Effector CD4-positive, alpha-beta T cell (primary cell): ENCODE results near the gene OR5V1. TPM values are rescaled to one million over a fixed set of nuclear protein-coding genes. Genes with fewer than 3 reads are reported as not detected.
"Not testable (repeated sequence)": the region's sequence is repeated elsewhere in the genome, so short reads cannot be mapped to it uniquely, and the experiment has no call there.

Source experiments
- DNase-seq: peaks from one replicate; pipeline ENCODE4 v3.0.0-alpha.2; 2020
- total RNA-seq: gene quantifications from one replicate; lab custom pipeline; 2026; lab: John Stamatoyannopoulos, UW

OR5V1 gene
- not detected for total RNA-seq

DNA sequence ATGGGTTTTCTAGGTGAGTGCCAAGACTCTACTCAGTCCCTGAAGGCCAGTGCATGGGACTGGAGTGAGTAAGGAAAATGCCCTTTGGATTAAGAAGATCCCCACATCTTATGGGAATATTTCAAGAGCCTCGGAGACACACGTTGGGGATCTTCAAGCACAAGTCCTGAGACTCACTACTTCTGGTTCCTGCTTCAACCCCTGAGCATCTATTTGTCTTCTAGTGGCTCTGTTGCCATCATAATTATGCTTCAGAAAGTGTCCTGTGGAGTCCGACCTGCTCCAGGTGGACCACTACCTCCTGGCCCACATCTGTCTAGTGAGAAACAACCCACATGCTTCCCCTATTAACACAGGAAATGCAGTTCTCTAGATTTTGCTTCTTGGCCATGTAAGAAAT lies at the start of gene OR5V1:
Gene OR5V1 (minus strand): TSS at position 101 of the 400 bp plus-strand sequence. CDS start 12,670 bp downstream, outside the sequence.
- DNase-seq, result no peak

DNA sequence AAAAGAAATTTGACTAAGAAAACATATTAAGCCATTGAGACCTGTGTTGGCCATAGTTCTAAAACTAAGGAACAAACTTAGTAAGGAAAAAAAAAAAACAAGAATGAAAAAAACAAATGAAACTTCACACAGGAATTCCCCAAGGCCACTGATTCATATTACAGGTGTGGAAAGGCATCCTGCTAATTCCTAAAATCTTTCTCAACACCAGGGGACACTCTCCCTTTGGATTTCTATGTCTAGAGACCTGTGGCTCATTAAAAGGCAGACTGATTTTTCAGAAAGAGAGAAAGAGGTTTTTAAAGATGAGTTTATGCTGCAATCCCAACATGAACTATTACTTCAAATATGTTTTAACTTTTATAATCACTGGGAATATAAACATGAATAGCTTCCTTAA lies 45.9 kb upstream of the OR5V1 start, which contains the start of gene OR12D1:
Gene OR12D1 (plus strand): TSS at position 341 of the 400 bp plus-strand sequence.
- no peak for DNase-seq

DNA sequence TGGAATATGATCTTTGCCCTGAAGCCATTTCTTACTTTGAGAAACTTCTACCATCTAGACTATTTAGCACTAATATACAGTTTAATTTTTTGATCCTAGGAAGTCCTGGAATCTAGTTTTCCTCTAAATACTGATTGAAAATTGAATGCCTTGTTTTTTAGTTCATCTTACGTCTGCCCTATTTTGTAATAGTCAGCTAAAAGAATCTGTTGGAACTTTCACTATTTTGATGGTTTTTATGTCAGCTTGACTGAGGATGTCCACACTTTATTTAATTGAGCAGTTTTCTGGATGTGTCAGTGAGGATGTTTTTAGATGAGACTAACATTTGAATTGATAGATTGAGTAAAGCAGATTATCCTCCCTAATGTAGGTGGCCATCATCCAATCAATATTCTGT lies 35.1 kb upstream of the OR5V1 start:
- no peak for DNase-seq

DNA sequence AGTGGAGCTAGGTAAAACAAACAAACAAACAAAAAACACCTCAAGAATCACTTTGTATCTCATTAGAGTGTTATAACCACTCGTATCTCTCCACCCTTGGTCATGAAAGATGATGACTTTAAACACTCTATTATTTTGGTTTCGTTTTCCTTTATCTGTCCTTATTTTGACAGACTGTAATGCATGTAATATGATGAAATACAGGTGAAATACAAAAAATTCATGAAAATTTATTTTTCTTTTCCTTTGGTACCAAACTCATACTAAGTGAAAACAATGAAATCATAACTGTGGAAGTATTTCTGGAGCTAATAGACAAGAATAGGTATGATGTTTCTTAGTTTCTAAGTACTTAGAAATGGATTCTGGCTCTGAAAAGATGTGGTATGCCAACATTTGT lies 30.9 kb upstream of the OR5V1 start:
- DNase-seq, result no peak

DNA sequence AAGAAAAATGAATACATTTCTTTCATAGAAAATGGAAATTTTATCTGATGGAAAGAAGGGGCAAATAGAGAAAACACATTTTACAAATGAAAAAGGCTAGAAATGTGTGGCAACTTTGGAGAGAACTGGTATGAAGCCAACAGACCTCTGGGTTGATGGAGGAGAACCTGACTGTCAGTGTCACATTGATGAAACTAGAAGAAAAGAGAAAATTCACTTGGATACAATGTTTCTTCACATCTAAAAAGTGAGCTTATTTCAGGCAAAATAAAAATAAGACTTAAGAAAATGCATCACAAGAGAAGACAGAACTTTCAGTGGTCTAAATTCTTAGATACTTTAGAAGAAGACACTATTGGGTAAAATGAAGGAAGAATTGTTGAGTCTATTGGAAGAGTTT lies 26.7 kb upstream of the OR5V1 start, which contains the start of gene OR12D2:
Gene OR12D2 (plus strand): TSS at position 301 of the 400 bp plus-strand sequence. CDS start 1,069 bp downstream, outside the sequence.
- DNase-seq, result no peak

DNA sequence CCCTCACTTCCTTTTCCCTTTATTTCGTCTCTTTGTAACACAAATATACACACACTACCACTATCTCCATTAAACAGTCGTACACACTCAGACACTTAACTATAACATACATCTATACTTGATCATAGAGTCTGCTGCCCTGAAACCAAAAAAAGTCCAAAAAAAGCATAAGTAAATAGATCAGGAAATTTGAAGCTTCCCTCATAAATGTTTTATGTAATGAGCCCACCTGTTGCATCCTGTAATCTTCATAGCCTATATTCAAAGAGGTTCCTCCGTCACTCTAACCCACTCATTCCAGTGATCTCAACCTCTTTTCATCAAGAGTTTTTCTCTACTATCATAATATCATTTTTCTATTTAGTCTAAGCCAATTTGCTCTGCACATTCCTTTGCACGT lies 19.9 kb upstream of the OR5V1 start:
- DNase-seq, result no peak

DNA sequence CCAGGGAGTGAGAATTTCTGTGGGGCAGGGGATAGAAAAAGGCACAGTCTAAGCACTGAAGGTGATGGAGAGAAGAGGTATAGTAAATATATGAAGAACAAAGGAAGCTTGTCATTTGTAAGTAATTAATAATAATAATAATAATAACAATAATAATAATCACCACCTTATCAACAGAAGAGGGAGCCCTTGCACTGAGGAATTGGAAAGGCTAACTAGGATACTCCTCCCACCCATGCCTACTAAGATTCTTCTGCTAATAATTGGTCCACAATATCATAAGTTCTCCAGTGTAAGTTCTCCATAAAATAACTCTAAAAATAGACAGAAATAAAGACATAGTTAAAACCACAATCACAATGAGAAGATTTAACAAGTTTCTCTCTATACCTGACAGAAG lies 7.3 kb upstream of the OR5V1 start:
- DNase-seq, result no peak

DNA sequence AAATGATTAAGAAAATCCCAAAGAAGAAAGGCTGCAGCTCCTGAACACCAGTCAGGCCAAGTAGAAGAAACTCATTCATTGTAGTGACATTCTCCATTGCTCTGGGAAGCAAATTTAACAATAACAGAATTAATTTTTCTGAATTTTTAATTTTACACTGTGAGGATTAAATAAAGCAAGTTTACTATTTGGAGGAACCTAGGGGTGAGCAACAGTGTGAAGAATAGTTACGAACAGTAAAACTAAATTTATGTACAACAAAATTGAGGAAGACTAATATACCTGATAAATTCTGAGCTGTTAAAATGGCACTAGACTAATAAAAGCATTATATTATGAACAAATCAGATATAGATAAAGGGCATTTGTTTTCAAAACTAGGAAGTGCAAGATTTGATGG lies 6.5 kb upstream of the OR5V1 start, which contains the start of gene OR12D3:
Gene OR12D3 (minus strand): TSS at position 101 of the 400 bp plus-strand sequence. CDS start 4 bp downstream, at position 97.
- DNase-seq, result no peak

DNA sequence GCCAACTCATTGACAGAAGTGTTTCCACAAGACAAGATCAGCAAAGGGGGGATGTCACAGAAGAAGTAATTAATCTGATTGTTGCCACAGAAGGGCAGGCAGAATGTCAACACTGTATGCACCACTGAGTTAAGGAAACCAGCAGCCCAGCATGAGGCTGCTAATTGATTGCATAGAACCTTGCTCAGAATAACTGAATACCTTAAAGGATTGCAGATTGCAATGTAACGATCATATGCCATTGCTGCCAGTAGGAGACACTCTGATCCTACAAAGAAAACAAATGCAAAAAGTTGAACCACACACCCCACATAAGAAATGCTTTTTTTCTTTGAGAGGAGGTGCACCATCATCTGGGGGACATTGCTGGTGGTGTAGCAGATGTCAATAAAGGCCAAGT lies 13.1 kb downstream of the OR5V1 start:
- no peak for DNase-seq

DNA sequence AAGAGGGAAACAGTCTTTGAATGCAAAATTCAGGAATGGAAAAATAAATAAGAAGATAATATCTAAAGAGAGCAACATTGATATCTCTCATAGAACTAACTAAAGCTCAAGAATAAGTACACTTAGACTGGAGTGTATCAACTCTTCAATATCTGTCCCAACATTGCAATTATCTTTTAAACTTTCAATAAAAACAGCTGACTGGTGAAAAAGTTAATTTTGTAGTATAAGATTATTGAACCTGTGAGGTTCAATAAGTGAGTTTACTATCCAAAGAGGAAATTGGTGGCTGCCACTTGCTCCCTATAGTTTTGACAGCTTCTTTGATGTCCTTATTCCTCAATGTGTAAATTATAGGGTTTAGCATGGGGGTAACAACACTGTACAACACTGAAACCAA lies 13.7 kb downstream of the OR5V1 start:
- no peak for DNase-seq

DNA sequence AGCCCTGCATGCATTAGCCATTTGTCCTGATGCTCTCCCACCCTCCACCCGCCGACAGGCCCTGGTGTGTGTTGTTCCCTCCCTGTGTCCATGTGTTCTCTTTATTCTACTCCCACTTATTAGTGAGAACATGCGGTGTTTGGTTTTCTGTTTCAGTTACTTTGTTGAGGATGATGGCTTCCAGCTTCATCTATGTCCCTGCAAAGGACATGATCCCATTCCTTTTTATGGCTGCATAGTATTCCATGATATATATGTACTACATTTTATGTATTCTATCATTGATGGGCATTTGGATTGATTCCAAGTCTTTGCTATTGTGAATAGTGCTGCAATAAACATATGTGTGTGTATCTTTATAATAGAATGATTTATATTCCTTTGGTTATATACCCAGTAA lies 19.3 kb downstream of the OR5V1 start:
- not testable (repeated sequence) for DNase-seq

DNA sequence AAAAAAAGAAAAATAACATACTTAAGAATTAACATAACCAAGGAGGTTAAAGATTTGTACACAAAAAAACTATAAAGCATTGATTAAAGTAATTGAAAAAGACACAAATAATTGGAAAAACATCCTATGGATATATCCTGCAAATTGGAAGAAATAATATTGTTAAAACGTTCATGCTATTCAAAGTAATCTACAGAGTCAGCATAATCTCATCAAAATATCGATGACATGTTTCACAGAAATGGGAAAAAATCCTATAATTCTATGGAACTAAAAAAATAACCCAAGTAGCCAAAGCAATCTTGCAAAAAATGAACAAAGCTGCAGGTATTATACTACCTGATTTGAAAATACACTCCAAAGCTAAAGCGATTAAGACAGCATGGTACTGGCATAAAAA lies 23.3 kb downstream of the OR5V1 start:
- no peak for DNase-seq

DNA sequence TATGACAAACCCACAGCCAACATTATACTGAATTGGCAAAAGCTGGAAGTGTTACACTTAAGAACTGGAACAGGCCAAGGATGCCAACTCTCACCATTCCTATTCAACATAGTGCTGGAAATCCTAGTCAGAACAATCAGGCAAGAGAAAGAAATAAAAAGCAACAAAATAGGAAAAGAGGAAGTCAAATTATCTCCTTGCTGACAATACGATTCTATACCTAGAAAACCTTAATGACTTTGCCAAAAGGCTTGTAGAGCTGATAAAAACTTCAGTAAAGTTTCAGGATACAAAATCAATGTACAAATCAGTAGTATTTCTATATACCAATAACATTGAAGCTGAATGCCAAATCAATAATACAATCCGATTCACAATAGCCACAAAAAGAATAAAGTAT lies 32.4 kb downstream of the OR5V1 start:
- DNase-seq, result no peak

DNA sequence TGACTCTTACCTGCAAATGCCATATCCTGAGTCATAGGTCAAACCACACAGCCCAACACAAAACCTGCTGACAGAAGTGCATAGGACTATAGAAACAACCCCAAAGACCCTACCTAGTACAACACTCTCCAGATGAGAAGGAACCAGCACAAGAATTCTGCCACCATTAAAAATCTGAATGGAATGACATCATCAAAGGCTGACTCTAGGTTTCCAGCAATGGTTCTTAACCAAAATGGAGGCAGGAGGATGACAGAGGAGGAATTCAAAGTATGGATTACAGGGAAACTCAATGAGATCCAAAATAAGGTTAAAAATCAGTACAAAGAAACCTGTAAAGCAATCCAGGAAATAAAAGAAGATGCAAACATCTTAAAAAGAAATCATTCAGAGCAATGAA lies 36.0 kb downstream of the OR5V1 start:
- DNase-seq, result no peak

DNA sequence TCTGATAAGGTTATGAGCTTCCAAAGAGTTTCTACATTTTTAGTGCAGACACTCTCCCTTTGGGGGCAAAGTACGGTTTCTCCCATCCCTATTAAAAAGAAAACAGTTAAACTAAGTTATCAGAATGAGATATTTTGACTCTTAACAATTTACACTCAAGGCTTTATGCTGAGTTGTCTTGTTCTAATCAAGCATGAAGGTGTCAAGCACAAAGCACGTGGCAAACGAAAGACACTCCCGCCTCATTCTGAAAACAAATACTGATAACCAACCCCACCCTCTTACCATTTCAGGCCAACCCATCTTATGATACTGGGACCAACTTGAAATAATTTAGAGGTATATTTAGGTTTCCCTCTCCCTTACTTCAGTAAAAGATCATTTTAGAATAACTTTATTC lies 42.9 kb downstream of the OR5V1 start:
- DNase-seq, result no peak

DNA sequence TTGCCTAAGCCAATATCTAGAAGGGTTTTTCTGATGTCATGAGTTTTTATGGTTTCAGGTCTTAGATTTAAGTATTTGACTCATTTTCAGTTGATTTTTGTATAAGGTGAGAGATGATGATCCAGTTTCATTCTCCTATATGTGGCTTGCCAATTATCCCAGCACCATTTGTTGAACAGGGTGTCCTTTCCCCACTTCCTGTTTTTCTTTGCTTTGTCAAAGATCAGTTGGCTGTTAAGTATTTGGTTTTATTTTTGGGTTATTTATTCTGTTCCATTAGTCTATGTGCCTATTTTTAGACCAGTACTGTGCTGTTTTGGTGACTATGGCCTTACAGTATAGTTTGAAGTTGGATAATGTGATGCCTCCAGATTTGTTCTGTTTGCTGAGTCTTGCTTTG lies 45.3 kb downstream of the OR5V1 start:
- DNase-seq, result not testable (repeated sequence)

DNA sequence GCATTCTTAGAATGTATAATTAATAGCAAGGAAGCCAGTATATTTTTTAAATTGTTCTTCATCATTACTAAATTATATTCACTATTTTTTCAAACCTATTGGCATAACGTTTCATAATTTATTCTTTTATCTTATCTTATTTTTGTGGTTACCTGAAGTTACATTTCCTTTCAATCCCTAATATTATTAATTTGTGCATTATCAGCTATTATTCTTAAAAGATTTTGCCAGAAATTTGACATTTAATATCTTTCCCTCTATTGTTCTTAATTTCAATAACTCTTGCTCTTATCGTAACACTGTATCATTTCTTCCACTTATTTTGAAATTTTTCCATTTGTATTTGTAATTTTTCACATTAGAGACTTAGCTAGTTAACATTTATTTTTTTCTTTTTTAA lies 48.7 kb downstream of the OR5V1 start:
- DNase-seq, result no peak
